Myocyte (in vitro differentiated cells): Measurements from ENCODE around the gene KCTD5. TPM values are rescaled to one million over a fixed set of nuclear protein-coding genes. Genes with fewer than 3 reads are reported as not detected.
"Not testable (repeated sequence)": the region's sequence is repeated elsewhere in the genome, so short reads cannot be mapped to it uniquely, and the experiment has no call there.

ENCODE experiments used
- DNase-seq: peaks from one replicate; pipeline ENCODE4 v3.0.0-alpha.2; 2012; ENCODE audit warnings: low read depth
- total RNA-seq: library from RNA; depleted of rRNA; stranded (reverse); fragments of >200 nt; gene quantifications from 2 replicates; pipeline ENCODE4 v1.2.3, GENCODE V29; 2014

The KCTD5 gene
- total RNA-seq, 1 donor from 2014 or later = 39.0 TPM

DNA sequence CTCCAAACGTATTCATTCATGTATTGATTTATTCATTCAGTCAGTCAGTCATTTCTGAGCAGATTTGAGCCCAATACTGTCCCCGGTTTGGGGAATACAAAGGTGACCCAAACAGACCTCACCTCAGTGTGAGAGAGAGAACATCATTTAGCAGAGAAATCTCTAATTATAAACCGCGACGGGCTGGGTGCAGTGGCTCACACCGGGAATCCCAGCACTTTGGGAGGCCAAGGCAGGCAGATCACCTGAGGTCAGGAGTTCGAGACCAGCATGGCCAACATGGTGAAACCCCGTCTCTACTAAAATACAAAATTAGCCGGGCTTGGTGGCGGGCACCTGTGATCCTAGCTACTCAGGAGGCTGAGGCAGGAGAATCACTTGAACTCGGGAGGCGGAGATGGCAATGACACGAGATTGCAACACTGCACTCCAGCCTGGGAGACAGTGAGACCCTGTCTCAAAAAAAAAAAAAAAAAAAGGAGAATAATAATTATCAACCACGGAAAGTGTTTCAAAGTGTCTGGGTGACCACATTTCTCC is 39.4 kb downstream of the KCTD5 start:
- not testable (repeated sequence) for DNase-seq

DNA sequence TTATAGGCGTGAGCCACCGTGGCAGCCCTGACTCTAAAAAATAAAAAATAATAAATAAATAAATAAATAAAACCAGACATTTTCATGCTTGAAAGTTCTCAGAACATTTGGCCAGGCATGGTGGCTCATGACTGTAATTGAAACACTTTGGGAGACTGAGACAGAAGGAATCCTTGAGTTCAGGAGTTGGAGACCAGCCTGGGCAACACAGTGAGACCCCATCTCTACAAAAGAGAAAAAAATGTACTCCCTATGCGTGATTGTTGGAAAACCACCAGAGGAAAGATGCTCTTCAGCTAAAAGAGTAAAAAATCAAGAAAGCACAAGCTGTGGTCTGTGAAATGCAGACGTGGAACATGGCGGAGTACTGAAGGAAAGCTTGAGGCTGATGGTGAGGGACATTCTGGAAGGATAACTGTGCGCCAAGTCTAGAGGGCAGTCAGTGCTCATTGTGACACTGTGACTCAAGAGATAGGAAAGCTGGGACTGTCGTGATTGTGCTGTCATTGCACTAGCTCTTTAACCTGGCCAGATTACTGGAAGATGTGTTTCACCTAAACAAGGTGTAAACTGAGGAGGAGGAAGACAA is 41.9 kb downstream of the KCTD5 start:
- no peak for DNase-seq

DNA sequence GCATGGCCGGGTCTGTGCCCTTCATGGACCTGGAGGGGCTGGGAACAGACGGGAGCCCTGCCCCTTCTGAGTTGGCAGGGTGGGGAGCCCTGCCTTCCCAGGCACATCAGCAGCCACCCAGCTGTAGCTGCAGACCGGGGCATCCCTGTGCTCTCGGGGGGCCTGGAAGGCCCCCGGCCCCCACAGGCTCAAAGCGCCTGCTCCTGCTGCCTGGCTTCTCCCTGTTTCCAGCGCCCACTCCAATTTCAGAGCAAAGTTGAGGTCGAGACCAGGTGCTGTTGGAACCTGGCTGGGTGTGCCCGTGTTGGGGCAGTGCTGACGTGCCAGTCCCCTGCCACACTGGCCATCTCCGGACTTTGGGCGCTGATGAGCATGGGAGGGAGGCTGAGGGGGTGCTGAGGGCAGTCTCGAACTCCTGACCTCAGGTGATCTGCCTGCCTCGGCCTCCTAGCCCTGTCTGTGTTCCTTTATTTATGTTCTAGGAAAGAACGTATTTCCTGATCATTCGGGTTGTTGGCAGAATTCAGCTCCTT is 42.6 kb downstream of the KCTD5 start:
- no peak for DNase-seq

DNA sequence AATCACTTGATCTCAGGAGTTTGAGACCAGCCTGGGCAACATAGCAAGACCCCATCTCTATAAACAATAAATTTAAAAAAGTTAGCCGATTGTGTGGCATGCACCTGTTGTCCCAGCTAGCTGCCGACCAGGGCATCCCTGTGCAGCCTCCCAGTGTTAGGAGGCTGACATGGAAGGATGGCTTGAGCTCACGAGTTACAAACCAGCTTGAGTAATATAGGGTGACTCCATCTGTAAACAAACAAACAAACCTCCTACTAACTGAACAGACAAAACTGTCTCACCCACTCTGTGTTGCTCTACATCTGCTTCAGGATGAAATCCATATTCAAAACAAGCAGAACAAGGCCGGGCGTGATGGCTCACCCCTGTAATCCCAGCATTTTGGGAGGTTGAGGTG is 44.6 kb downstream of the KCTD5 start:
- no peak for DNase-seq

DNA sequence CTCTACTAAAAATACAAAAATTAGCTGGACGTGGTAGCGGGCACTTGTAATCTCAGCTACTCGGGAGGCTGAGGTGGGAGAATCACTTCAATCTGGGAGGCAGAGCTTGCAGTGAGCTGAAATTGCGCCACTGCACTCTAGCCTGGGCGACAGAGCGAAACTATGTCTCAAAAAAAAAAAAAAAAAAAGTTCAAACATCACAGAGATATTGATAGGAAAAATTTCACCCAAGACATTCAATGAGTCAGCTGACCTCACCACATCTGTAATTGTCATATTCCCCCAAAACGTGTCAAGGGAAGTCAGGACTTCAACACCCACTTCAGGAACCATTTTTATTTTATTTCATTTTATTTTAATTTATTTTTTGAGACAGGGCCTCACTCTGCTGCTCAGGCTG is 45.7 kb downstream of the KCTD5 start:
- no peak for DNase-seq

DNA sequence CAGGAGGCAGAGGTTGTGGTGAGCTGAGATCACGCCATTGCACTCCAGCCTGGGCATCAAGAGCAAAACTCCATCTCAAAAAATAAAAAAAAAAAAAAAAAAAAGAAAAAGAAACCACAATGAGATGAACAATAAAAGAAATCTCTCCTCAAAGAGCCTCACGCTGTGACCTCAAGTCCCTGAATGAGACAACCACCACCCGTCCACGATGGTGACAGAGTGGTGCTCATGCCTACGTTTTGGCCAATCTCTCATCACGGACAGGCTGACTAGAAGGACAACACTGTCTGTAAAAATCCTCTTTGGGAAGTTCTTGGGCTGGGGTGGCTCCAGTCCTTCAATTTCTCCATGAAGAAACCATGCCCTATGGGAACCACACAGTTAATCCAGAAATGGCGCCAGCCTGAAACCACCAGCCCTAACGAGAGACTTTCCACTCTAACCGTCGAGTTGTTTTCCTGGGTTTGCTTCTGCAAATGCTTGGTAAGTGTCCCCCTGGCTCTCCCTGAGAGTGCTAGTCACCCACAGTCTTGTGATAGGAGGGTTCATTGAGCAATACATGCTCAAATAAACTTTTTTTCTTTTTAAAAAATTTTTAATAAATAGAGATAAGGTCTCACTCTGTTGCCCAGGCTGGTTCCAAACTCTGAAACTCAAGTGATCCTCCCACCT is 52.7 kb downstream of the KCTD5 start:
- DNase-seq = no peak

DNA sequence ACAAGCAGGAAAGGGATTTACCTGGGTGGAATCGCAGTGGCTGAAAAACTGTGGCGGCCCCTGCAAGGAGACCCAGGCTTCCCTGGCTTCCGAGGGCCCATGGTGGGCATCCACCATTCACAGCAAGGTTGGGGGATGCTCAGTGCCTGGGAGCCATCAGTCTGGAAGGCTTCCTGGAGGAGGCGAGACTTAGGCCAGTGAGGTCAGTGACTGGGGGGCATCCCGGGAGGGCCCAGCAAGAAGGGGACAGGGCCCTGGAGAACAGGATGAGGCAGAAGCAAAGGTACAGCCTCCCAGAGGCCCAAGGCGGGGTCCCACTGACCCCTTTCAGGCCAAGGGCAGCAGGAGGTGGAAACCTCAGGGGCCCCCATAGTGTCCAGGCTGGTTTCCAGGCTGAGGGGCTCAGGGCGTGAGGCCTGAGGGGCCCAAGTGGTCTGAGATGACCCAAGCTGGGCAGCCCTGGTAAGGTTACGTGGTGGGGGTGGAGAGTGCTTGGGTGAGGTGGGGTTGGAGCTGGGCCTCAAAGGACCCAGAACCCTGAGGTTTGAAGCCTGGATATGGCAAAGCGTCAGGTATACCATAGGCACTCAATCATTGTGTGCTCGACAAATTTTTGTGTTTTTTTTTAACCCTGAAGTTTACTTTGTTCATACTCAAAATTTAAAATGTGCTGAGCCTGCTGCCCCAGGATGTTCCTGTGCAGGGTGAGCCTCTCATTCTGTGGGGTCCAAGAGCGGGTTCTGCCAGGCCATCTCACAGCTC is 54.3 kb downstream of the KCTD5 start:
- DNase-seq = no peak

DNA sequence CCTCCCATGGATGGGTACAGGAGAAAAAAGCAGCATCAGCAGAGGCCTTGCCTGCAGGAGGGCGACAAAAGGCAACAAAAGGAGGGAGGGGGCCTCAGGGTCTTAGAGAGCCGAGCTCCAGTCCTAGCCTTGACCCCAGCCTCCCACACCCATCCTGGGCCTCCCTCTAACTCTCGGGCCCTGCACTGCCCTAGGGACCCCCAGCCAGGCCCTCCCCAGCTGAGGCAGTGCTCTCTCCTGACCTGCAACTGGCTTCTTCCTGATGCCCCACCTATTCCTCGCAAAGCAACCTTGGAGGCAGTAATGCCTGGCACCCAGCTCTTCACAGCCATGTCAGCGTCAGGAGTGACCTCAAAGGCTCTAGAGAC is 54.9 kb downstream of the KCTD5 start:
- no peak for DNase-seq

DNA sequence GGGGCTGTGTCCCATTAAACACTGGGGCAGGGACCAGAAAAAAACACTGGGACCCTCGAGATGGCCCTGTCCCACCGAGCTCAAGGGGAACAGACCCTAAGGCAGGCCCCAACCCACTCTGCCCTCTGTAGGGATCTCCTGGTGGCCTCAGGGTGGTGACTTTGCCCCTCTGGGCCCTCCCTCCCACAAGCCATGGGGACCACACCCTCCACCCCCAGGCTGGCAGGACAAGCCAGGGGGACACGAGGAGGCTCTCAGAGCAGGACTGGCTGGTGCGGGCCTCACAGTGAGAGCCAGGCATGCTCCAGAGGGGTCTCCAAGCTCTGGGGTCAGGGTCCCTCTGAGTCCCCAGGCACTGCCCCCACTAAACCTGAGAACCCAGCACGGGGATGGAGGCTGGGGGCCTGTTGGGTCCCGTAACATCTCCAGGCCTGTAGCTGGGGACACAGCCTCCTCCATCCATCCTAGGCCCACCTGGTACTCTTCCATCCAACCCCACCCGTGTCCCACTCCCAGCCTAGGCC is 55.6 kb downstream of the KCTD5 start:
- DNase-seq = no peak

DNA sequence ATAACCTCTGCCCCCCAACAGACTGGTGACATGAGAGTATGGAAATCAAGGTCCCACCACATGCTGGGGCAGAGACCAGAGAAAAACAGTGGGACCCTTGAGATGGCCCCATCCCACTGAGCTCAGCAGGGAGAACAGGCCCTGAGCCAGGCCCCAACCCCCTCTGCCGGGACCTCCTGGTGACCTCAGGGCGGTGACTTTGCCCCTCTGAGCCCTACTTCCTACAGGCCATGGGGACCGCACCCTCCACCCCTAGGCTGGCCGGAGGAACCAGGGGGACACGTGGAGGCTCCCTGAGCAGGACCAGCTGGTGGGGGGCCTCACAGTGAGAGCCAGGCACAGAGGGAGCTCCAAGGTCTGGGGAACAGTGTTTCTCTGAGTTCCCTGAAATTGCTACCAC is 56.3 kb downstream of the KCTD5 start:
- DNase-seq = no peak

DNA sequence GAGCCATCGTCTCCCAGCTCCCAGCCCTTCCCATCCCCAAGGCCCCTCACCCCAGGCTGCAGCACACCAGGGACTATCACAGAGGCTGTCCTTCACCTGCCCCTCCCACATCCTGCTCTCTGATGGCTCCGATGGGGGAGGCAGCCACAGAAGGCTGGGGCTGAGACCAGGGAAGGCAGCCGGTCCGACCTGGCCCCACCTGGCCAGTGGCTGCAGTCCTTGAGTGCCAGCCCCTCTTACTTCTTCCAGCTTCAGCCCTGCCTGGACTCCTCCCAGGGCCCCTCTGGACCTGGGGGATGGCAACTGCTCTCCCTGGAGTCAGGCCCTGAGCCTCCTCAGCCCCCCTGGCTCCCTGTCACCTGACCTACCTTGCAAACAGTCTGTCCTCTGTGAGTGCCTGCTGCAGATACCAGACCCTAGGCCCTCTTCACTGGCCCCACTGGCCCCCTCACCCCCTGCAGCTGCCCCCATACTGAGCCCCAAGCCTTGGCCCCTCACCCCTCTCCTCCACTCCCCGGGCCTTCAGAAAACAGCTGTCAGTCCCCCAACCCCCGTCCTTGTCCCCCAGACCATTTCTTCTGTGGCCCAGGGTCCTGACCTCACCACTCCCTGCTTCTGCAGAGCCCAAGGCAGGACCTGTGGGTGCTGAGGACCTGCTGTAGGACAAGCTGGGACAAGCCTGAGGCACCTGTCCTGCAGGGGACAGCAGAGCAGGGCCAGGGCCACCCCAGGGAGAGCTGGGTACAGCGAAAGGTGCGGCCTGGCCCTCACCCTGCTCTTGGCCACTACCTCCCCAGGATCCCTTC is 57.5 kb downstream of the KCTD5 start:
- no peak for DNase-seq

DNA sequence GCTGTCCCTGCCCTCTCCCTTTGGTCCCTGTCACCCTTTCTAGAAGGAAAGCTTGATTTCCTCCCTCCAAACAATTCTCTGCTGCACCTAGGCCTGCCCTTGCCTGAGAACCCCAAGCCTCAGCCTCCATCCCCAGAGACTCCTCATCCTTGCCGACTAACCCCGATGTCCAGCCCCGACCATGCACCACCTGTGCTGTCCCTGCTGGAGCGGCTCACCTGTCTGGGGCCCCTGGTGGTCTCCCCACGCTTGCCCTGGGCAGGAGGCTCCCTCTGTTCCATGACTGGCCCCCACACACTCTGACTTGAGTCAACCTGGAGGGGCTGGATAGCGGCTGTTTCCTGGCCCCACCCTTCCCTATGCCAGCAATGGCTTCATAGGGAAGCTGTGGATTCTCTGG is 58.2 kb downstream of the KCTD5 start:
- DNase-seq = no peak

DNA sequence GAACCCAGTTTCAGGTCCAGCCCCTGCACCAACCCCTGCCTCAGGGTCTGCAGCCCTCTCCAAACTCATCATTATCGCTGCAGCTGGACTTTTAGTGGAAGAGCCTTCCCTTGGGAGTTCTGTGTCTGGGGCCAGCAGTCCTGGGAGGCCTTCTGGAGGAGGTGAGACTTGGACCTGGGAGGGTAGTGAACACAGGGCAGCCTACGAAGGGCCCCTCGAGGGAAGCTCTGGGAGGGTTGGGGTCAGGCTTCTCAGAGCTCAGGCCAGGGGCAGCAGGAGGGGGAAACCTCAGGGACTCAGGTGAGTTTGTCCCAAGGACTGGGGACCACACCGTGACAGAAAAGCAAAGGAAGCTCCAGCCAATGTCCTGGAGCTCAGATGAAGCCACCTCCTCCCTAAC is 58.8 kb downstream of the KCTD5 start:
- DNase-seq = no peak

DNA sequence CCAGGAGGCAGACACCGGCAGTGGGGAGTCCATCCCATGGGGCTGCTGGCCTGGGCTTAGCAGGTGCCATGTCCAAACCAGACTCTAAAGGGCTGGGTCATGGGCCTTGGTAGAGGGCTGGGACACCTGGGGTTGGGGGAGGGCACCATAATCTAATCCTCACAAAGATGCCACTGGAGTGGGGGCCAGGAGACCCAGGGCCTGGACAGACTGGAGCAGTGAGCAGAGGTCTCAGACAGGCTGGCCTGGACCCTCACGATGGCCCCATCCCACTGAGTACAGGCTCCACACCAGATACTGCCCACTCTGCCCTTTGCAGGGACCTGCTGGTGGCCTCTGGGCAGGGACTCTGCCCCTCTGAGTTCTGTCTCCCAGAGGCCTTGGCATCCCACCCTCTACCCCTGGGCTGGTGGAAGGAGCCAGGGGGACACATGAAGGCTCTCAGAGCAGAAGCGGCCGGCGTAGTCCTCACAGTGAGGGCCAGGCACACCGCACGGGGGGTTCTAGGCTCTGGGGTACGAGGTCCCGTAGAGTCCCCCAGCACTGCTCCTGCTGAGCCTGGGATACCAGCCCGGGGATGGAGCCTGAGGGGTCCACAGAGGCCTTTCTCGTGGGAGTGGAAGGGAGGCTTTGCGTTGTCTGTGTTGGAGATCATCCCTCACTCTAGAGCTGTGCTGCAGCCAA is 60.1 kb downstream of the KCTD5 start:
- no peak for DNase-seq

DNA sequence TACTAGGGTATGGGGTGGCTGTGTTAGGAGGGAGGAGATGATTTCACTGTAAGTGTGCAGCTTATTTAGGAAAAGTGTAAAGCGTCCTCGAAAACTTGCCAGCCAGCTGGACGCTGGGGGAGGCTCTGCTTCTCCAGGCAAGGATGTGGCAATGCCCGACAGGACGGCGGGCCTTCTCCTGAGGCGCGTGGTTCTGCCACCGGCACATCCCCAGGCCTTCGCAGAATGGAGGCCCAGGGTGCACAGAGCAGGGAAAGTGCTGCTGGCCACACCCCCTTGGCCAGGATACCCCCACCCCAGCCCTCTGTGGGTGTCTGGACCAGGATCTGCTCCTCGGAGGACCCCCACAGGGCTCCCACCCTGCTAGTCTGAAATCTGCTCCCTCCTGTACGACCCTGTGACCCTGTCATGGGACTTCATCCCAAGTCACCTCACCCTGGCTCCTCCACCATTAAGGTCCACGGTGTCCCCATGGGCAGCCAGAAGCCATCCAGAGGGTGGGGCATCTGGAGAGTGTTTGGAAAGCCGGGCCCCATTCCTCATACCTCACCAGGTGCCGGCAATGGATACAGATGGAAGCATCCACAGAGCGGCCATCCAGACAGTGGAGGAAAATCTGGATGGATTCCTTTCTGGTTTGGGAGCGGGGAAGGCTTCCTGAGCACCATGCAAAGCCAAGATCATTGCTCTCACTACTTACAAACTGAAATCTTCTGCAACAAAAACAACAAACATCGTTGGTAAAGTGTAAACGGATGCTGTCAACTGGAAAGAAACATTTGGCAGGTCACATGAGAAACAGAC is 60.9 kb downstream of the KCTD5 start:
- DNase-seq = no peak

DNA sequence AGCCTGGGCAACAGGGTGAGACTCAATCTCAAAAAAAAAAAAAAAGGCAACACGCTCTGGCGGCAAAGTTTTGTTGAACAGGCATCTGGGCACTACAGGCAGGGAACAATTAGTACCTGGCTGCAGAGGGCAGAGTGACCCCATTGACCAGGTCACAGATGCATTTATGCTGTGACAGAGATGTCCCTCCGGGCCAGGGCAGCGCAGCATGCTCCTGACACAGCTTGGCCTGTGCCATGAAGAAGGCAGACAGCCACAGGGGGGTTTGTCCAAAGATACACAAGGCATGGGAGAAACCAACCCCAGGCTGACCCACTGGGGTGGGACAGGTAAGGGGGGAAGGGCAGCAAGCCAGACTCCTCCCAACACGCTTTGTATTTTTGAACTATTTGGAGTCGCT is 62.4 kb downstream of the KCTD5 start:
- no peak for DNase-seq

DNA sequence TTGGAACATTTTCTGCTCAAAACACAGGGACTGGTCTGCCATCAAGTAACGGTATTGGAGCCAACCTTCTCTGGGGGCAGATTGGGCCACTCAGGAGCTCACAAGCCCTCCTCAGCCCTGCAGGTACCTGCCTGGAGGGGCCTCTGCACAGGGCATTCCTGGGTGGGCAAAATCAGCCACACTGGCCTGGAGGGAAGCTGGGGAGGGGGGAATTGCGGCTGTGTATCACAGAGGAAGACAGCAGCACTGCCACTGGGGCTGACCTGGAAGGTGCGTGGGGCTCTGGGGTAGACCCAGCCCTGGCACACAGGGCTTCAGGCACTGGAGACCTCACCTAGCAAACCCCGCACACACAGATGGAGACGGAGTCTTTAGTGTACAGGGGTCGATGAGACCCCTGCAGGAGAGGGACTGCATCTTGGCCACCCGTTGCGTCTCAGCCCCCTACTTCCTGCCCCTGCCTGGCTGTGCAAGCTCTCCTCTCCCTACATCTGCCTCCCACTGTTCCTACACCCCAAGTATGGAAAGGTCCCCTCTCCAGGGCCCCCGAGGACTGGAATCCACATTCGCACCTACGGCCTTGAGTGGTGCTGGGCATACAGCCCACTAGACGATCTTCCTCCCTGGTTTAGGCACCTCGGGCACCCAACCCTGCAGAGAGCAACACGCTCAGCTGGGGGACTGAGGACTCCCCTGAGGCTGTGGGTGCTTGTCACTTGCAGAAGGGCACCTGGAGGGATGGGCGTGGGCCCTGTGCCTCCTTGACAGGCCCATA is 63.0 kb downstream of the KCTD5 start:
- DNase-seq = no peak

DNA sequence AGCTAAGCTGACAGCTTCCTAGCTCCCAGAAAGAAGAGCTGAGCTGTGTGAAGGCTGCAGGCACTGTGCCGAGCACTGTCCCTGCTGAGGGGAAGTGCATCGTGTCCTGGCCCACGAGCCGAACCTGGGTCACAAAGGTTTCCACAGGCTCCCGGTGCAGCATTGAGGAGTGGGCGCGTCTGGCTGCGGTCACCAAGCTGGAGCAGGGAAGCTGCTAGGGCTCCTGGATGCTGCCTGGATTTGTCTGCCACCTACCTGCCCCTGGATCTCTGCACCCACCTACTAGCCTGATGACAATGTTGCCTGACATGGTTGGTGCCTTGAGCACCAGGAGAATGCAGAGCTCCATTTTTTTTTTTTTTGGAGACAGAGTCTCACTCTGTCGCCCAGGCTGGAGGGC is 63.6 kb downstream of the KCTD5 start:
- no peak for DNase-seq
